Activated CD4-positive, alpha-beta T cell treated with anti-CD3 and anti-CD28 coated beads, Interleukin-2, amount 50 U/mL, for 1 hour (primary cell): ENCODE results near the gene BAIAP2L1.
"Not testable (repeated sequence)": the region's sequence is repeated elsewhere in the genome, so short reads cannot be mapped to it uniquely, and the experiment has no call there.

Experiments used
- DNase-seq: peaks from one replicate; pipeline ENCODE4 v3.0.0-alpha.2; 2020

Gene BAIAP2L1

DNA sequence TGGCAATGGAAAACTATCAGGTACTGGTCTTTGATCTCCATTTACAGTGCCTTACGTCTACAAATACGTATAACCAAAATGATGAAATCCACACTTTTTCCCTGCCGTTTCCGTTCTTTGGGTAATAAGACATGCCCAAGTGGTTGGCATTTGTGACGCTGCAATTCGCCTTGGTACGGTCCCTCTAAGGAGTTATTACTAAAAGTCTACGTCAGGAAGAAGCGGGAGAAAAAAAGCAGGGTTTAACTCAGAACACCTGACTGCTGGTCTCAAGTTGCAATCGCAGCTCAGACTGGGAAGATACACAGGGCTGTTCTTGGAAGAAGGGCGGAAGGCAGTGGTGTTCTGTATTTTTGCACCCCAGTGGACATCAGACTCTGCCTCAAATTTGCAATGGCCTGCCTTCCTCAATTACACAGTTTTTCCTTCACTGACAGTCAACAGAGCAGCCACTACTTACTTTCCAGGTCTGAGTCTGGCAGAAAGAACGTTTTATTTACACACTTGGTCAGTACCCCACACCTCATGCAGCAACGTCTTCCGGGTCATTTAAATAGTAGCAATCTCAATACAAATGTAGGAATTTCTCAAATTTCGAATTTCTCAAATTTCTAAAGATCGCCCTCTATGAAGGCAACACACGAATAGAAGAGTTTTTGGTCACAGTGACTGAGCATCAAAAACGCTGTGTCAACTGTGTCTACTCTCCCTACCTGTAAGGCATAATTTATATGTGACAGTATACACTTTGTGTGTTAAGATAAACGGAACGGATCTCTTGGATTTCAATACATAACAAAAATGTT is 2.1 kb downstream of the BAIAP2L1 start:
- DNase-seq, result no peak

DNA sequence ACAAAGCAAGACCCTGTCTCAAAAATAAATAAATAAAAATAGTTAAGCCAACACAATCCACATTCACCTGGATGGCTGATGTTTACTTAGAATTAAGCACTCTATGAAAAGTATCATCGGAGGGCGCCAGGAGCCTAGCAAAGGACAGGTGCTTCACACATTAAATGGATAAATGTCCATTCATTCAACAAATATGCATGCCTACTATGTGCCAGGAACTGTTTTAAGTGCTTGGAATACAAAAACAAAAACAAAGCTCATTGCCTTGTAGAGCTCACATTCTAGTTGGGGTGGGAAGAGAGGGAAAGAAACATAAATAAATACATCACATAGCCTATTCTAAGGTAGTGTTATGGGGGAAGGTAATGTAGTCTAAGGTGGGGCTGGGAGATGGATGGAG is 4.1 kb downstream of the BAIAP2L1 start:
- DNase-seq, result no peak

DNA sequence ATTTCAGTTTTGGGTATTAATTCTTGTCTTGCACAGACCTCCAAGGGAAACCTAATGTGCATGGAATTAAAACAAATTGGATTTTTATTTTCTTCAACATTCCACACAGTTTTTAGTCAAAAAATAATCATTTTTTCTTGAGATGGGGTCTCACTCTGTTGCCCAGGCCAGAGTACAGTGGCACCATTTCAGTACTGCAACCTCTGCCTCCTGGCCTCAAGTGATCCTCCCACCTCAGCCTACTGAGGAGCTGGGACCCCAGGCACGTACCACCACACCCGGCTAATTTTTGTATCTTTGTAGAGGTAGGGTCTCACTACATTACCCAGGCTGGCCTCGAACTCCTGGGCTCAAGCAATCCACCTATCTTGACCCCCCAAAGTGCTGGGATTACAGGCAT is 4.9 kb downstream of the BAIAP2L1 start:
- no peak for DNase-seq

DNA sequence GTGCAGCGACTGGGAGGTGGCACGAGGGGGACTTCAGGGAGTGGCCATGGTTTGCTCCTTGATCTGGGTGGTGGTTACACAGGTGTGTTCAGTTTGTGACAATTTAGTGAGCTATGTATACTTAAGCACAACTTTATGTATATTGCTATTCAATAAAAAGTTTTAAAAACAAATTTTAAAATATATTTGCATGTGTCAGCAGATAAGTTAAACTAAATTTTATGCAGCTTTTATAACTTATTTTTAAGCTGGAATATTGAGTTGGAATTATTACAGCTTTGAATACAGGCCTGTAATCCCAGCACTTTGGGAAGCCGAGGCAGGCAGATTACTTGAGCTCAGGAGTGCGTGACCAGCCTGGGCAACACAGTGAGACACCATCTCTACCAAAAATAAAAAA is 5.4 kb downstream of the BAIAP2L1 start:
- no peak for DNase-seq

DNA sequence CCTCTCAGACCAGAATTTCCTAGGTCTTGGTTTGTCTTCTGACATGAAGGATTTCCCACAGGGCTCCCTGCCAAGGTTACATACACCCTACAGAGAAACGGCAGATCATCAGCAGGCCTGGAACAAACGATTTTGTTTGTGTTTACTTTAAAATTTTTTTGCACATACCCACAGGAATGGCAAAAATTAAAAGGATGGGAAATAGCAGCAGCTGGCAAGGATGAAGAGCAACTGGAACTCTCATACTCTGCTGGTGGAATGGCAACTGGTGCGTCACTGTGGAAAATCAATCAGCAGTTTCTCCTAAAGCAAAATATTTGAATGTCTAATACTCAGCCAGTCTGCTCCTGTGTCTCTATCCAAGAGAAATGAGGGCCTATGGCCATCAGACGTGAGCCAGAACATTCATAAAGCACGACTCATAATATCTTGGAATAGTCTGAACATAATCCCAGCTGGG is 6.5 kb downstream of the BAIAP2L1 start:
- no peak for DNase-seq

DNA sequence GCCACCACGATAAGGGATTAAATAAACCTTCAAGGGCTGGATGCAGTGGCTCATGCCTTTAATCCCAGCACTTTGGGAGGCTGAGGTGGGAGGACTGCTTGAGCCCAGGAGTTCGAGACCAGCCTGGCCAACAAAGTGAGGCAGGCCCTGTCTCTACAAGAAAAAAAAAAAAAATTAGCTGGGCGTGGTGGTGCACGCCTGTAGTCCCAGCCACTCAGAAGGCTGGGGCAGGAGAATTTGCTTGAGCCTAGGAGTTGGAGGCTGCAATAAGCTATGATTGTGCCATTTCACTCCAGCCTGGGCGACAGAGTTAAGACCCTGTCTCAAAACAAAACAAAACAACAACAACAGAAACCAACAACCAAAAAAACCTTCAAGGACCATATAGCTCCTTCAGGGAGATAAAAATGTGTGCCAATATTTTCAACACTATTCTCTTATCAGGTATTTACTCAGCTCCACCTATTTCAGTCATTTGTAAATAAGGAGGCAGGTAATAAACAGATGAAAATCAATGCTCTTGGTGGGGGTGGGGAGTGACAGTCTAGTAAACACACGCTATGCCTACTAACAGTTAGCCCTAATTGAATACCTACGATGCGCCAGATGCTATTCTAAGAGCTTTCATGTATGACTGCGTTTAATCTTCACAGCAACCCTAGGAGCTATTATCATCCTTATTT is 13.2 kb downstream of the BAIAP2L1 start:
- no peak for DNase-seq

DNA sequence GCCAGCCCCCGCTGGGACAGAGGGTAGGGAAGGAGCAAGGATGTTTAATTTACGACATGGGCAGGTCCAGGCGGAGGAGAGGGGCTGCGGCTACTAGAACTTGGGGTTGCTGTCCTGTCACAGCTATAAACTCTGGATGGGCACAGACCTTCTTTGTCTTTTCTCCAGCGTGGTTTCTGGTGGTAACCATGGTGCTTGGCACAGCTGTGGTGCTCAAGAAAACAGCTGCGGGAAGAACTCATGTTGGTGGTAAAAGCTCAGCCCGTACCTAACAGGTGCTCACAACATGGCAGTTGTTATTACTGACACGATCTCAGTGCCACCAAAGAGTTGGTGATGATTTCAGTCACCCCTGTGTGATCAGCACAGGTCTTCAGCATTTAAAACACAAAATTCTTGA is 13.8 kb downstream of the BAIAP2L1 start:
- no peak for DNase-seq

DNA sequence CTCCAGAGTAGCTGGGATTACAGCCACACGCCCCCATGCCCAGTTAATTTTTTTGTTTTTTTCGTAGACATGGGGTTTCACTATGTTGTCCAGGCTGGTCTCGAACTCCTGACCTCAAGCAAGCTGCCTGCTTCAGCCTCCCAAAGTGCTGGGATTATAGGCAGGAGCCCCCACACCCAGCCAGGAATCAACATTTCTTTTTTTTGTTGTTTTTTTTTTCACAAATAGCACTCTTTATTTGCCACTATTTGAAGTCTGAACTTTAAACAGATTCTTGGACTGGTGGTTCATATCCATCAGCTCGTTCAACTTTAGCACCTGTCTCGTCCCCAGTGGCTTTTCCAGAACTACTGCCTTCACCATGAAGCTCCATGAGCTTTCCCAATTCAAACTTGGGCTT is 15.4 kb downstream of the BAIAP2L1 start:
- not testable (repeated sequence) for DNase-seq

DNA sequence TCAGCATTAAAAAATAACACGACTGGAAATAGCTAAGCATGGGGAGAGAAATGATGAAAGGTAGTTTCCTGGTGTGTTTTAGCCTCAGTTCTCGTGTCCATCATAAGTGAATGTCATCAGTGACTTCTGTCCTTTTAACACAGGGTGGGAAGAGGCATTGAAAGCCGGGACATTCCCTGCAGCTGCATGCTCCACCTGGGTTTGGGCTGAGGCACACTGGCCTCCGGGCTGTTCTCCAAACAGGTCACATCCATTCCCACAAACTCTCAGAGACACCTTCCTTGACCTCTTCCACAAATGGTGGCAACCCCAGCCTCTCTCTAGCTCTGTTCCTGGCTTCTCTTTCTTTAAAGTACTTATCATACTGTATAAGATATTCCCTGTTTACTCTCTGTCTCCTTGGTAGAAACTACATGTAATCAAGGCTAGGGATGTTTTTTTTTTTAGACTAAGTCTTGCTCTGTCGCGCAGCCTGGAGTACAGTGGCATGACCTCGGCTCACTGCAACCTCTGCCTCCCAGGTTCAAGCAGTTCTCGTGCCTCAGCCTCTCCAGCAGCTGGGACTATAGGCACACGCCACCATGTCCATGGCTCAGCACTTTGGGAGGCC is 22.6 kb downstream of the BAIAP2L1 start:
- DNase-seq, result no peak

DNA sequence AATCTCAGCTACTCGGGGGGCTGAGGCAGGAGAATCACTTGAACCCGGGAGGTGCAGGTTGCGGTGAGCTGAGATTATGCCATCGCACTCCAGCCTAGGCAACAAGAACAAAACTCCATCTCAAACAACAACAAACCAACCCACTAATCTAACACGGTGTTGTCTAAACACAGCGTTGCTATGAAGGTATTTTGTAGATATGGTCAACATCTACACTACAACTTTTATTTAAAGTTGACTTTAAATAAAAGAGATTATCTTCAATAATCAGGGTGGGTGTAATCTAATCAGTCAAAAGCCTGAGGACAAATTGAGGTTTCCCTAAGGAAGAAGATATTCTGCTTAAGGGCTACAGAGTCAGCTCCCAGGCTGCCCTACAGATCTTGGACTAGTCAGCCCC is 24.2 kb downstream of the BAIAP2L1 start:
- no peak for DNase-seq

DNA sequence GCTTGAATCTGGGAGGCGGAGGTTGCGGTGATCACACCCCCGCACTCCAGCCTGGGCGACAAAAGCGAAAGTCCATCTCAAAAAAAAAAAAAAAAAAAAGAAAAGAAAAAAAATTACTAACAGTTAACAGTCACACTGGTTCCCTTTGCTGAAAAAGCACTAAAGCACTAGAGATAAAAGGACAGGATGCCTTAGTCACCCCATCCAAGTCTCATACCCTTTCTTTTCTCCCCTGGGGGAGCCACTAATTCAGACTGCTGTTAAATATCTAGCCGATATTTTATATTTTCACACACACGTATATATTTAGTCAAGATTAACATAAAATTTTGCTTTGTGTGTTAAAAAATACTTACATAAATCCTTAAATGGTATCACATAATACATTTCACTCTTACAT is 25.2 kb downstream of the BAIAP2L1 start:
- DNase-seq, result no peak

DNA sequence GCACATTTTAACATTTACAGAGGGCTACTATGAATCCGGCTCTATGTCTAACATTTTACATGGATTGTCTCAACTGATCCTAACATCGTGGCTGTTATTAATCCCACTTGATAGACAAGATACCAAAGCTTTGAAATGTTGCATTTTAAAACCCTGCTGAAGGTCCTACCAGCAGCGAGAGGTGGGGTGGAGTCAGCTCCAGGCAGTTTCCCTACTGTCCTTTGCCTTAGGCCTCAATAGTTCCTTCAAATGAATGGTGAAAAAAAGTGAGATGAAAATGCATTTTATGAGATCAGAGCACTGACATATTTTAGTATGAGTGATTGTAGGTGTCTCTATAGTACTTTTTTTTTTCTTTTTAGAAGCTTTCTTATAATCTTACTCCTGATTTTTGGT is 26.6 kb downstream of the BAIAP2L1 start:
- no peak for DNase-seq

DNA sequence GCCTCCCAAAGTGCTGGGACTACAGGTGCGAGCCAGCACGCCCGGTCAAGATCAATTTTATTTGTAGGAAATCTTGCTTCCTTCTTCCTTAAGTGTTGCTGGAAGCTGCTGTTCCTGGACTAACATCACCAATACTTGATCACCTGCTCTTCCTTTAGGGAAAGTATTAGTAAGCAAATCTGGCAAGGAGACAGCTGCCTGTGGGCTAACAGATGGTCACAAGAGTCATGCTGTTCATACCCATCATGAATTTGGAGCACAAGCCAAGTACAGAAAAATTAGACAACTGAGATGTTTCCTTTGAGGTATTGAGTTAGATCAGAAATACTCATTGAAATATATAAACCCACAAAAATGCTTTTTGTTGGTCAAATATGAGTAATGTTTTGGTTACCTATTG is 27.9 kb downstream of the BAIAP2L1 start:
- no peak for DNase-seq

DNA sequence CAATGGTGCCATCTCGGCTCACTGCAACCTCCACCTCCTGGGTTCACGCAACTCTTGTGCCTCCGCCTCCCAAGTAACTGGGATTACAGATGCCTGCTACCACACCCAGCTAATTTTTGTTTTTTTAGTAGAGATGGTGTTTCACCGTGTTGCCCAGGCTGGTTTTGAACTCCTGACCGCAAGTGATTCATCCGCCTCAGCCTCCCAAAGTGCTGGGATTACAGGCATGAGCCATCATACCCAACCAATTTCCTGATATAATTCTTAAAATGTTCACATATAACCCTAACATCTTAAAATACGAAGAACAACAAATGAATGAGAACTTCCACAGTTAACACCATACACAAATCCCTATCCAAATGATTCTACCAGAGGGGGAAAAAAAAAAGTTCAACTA is 31.2 kb downstream of the BAIAP2L1 start:
- DNase-seq, result no peak

DNA sequence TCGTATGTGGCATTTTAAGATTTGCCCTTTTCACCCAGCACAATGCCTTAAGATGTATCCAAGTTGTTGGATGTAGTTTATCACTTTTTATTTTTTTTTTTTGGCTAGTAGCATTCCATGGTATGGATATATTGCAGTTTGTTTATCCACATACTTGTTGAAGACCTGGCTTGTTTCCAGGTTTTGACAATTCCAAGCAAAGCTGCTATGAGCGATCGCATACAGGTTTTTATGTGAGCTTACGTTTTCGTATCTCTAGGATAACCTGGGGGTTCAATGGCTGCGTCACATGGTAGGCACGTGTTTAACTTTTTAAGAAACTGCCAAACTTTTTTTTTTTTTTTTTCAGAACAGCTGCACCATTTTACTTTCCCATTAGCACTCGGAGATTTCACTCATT is 32.2 kb downstream of the BAIAP2L1 start:
- DNase-seq, result no peak

DNA sequence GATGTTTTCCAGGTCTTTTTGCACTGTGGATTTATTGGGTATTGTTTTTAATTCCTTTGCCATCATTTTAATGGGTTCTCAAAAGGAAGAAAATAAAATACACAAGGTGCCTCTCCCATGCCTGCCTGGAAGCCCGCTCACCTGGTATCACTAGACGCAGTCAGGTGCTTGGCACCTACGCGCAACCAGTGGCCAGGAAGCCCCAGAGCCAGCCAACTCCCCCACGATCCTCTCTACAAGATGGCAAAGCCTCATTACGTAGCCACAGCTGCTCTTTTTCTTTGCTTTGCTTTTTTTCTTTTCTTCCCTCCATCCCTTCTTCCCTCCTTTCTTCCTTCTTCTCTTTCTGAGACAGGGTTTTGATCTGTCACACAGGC is 34.3 kb downstream of the BAIAP2L1 start:
- DNase-seq, result no peak

DNA sequence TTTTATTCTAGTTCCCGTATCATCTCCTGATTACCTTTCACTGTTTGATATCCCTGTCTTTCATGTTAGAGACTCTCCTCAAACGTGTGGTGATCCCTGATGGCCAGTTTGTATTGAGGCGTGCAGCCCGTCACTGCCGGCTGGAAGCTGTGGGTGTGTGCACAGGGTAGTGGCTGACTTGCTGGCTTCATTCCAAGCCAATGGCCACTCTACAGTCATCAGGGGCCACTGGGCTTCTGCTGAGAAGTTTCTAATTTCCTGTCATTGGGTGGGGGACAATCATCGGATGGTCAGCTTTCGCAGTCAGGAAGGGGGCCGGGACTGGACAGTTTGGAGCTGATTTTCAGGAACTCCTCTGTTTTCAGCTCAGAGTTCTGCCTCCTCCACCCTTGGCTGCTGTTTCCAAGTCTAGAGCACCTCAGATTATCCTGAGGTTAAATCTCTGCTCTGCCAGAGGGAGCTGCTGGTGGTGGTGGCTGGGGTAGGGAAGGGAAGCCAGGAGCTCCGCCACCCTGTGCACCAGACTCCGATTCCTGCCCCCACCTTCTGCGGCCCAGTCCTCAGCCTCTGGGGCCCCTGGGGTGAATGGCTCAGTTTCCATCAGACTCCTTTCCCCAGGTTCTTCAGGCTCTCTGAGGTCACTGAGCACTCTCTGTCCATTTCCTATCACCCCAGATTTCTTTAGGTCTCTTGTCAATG is 34.9 kb downstream of the BAIAP2L1 start:
- DNase-seq, result no peak

DNA sequence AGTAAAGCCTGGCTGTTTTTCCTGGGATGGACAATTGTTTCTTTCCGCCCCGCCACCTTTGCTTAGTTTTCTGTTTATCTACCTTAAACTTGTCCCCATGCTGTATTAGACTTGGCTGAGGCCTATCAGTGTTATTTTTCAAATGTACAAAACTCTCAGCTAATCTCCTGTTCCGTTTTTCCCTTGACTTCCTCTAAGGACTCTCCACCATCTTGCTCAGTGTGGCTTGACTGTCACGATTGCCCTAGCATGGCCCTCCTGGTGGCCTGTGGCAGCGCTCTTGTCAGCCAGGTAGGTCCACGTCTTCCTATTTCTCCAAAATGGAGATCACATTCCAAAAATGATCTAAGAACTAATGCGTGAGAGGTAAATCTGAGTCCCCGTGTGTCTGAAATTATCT is 36.7 kb downstream of the BAIAP2L1 start:
- DNase-seq, result no peak

DNA sequence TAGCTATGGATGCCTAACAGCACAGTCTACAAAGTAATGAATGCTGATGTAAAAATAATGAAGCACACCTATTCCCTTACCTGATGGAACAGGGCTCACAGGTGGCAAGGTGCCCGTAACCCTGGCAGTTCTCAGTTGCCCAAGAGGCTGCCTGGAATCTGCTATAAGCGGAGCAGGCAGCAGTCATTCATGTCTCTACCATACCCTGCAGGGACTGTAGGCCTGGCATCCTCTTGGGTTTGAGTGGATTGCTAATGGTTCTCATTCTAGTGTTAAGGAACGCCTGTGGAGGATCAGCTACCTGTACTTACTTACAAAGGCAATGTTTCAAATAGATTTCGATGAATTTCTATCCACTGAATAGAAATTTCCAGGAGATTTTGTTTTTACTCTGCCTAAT is 38.4 kb downstream of the BAIAP2L1 start:
- DNase-seq, result no peak

DNA sequence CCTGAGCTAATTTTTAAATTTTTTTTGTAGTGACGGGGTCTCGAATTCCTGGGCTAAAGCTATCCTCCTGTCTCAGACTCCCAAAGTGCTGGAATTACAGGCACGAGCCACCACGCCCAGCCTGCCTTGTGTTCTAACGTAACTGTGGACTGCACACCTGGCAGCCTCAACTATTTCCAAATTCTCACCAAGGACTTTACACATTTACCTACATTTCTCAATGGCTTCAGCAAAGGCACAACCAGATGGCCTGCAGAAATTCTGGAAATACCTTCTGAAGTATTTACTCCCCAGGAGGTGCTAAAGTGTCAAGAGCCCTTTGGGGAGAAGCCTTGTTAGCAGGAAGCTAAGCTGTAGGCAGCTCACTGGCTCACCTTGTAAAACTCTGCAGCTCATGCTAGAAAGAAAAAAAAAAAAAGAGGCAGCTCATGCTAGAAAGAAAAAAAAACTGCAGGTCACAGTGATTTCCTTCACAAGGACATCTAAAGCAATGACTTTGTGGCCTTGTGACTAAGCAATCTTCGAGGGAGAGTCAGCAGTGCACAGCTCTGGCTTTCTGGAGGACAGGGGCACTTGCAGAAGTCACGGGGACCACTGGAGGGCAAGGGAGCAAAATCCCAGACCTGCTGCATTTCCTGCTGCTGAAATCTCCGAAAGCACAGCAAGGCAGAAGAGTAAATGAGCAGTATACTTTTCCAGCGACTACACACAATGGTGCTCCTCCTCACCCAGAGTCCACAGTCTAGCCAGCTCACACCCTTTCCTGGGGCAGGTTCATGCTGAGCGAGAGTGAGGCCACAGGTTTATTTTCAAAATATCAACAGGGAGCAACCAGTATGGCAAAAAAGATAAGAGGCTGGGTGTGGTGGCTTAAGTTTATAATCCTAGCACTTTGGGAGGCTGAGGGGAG is 40.4 kb downstream of the BAIAP2L1 start:
- DNase-seq, result no peak

DNA sequence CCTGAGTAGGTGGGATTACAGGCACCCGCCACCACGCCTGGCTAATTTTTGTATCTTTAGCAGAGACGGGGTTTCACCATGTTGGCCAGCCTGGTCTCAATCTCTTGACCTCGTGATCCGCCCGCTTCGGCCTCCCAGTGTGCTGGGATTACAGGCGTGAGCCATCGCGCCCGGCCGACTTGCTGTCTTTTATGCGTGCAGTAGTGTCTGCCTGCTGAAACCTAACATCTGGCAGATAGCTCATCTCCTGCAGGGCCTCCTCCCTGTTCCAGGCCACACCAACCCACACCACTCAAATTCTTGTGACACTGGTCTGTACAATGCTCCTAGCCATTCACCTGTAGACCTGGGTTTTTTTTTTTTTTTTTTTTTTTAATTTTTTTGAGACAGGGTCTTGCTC is 41.5 kb downstream of the BAIAP2L1 start:
- no peak for DNase-seq

DNA sequence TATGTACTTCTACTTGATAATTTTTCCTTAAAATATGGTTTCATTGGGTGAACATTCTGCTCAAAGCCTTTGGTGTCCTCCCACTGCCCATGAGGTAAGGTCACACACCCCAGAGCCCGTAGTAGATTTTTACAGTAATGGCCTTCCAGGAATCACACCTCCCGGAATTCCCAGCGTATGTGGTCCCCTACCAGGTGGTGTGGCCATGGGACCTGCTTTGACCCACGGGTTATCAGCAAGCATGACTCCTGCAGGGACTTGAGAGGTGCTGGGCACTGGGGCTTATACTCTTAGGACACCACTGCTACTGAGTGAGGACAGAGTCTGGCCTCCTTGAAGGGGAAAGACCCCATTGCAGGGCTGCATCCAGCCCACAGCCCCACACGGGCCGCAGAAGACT is 42.2 kb downstream of the BAIAP2L1 start:
- DNase-seq, result no peak

DNA sequence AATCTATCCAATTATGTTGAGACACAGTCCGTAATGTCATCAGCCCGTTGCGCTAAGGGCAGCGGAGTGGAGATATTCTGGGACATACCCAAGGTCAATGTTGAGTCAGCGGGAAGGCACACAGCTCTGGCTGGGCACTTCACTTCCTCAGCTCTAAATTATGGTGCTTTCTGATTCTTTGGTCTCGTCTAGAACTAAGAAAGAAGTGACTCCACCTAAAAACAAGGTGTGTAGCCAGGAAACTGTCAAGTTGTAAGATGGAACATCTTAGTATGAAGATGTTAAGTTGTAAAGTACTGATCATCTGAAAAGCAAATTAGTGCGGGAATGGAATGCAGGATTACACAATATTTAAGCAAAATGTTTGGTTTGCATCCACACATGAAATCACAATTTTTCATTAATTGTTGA is 43.1 kb downstream of the BAIAP2L1 start:
- no peak for DNase-seq
